Measurements from ENCODE around the gene SLC17A3. TPM values are rescaled to one million over a fixed set of nuclear protein-coding genes. Genes with fewer than 3 reads are reported as not detected.

Gene SLC17A3
- total RNA-seq, 1 donor from 2014 or later = 0.23 TPM

DNA sequence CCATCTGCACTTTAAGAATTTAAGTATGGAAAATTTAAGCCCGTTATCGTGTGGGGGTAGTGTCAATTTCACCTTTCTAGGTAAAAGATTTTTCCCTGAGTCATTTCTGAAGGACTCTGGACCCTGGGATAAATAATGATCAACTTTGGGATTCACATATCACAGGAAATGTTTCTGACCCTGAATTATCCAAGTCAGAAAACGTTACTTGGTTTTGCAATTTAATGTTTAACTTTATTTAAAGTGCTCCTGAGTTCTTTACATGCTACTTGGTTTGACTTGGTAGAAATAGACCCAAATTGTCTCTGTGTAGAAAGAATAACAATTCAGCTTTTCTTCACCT, 1.5 kb upstream of the SLC17A3 start:
- Mint-ChIP-seq H3K36me3 (ENCODE audit: low read depth, unreplicated experiment) (no peaks in the 10 kb centered on the region), H3K4me3 (ENCODE audit: unreplicated experiment) (no peak overlapping the region), H3K27ac (ENCODE audit: unreplicated experiment) (no peak overlapping the region), H3K9me3 (ENCODE audit: unreplicated experiment) (no peaks in the 10 kb centered on the region), H3K4me1 (ENCODE audit: unreplicated experiment) (no peaks in the 10 kb centered on the region), H3K27me3 (ENCODE audit: unreplicated experiment) (no peaks in the 10 kb centered on the region)
- no peak for DNase-seq (ENCODE audit: low spot score)
- TF ChIP-seq, protein P1, sequence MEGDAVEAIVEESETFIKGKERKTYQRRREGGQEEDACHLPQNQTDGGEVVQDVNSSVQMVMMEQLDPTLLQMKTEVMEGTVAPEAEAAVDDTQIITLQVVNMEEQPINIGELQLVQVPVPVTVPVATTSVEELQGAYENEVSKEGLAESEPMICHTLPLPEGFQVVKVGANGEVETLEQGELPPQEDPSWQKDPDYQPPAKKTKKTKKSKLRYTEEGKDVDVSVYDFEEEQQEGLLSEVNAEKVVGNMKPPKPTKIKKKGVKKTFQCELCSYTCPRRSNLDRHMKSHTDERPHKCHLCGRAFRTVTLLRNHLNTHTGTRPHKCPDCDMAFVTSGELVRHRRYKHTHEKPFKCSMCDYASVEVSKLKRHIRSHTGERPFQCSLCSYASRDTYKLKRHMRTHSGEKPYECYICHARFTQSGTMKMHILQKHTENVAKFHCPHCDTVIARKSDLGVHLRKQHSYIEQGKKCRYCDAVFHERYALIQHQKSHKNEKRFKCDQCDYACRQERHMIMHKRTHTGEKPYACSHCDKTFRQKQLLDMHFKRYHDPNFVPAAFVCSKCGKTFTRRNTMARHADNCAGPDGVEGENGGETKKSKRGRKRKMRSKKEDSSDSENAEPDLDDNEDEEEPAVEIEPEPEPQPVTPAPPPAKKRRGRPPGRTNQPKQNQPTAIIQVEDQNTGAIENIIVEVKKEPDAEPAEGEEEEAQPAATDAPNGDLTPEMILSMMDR (IDR thresholded peaks at IDR 0.05; ENCODE audit: unreplicated experiment) = no peak

DNA sequence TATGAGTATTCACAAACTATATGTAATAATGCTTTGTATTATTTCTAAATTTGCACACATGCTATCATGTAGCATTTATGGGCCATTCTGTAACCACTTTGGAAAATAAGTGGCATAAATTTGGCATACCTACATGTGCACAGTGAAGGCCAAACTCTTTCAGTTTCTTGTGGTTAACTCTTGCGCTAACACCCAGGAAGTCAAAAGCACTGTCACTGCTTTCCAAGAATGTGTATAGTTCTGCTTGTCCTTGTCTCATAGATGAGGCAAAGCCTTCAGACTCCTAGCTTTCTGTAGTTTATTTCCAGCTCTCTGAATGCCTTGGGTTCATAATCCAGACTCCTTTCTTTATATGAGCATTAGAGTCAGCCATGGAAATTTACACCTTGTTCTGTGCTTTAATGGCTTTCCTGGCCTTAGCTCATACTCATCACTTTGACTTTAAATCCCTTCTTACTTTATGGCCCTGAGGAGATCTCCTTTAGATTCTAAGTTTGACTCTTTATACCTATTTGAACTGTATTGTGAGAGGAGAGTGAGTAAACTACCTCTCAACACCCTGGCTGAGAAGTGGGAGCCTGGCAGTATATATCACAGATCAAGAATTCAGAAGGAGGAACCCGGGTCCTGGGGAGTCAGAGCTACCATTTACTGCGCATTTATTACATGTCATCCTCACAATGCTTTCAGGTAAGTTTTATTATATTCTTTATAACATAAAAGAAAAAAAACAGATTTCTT, 949 bp upstream of the SLC17A3 start:
- no peak for DNase-seq (ENCODE audit: low spot score)
- H3K4me3 Mint-ChIP-seq (ENCODE audit: unreplicated experiment) = no peak overlapping the region
- H3K36me3 Mint-ChIP-seq (ENCODE audit: low read depth, unreplicated experiment) = no peaks in the 10 kb centered on the region
- TF ChIP-seq, protein P1 (IDR thresholded peaks at IDR 0.05; ENCODE audit: unreplicated experiment) = no peak
- H3K4me1 Mint-ChIP-seq (ENCODE audit: unreplicated experiment) = no peaks in the 10 kb centered on the region
- no peaks in the 10 kb centered on the region for H3K9me3 Mint-ChIP-seq (ENCODE audit: unreplicated experiment)
- H3K27ac Mint-ChIP-seq (ENCODE audit: unreplicated experiment) = no peak overlapping the region
- H3K27me3 Mint-ChIP-seq (ENCODE audit: unreplicated experiment) = no peaks in the 10 kb centered on the region

DNA sequence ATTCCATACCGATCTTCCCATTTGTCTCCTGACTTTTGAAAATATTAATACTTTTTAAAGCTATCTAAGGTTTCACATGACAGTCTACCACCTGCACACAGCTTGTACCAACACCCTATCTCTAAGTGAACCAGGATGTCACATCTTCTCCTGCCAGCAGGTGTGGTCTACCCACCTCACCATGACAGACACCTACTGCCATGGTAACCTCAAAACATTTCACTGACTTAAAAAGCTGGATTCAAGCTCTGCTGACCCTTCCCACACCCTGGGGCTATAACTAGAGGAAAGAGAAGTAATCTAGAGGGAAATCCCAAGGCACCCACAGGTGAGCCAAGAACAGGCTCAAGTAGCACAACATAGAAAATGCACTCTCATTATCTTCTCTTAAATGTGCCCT, 1.2 kb downstream of the SLC17A3 start:
- Mint-ChIP-seq H3K27ac (ENCODE audit: unreplicated experiment) (no peak overlapping the region), H3K4me3 (ENCODE audit: unreplicated experiment) (no peak overlapping the region), H3K9me3 (ENCODE audit: unreplicated experiment) (no peaks in the 10 kb centered on the region), H3K36me3 (ENCODE audit: low read depth, unreplicated experiment) (no peaks in the 10 kb centered on the region), H3K27me3 (ENCODE audit: unreplicated experiment) (no peaks in the 10 kb centered on the region), H3K4me1 (ENCODE audit: unreplicated experiment) (no peaks in the 10 kb centered on the region)
- TF ChIP-seq, protein P1 (IDR thresholded peaks at IDR 0.05; ENCODE audit: unreplicated experiment) = no peak
- DNase-seq (ENCODE audit: low spot score) = no peak

DNA sequence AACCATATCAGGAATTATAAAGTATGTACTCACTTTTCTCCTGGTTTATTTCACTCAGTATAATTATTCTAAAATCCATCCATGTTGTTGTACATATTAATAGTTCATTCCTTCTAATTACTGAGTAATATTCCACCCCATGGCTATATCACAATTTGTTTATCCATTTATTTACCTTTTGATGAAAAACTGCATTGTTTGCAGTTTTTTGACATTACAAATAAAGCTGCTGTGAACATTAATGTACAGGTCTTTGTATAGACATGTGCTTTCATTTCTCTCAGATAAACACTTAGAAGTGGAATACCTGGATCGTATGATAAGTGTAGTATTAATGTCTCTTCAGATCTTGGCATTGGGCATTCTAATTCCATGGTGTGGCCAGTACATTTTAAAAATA, 4.2 kb downstream of the SLC17A3 start:
- no peak for DNase-seq (ENCODE audit: low spot score)
- Mint-ChIP-seq H3K9me3 (ENCODE audit: unreplicated experiment) (no peaks in the 10 kb centered on the region), H3K27ac (ENCODE audit: unreplicated experiment) (no peak overlapping the region), H3K4me3 (ENCODE audit: unreplicated experiment) (no peak overlapping the region), H3K4me1 (ENCODE audit: unreplicated experiment) (no peaks in the 10 kb centered on the region), H3K27me3 (ENCODE audit: unreplicated experiment) (no peaks in the 10 kb centered on the region), H3K36me3 (ENCODE audit: low read depth, unreplicated experiment) (no peaks in the 10 kb centered on the region)
- TF ChIP-seq, protein P1 (IDR thresholded peaks at IDR 0.05; ENCODE audit: unreplicated experiment) = no peak

DNA sequence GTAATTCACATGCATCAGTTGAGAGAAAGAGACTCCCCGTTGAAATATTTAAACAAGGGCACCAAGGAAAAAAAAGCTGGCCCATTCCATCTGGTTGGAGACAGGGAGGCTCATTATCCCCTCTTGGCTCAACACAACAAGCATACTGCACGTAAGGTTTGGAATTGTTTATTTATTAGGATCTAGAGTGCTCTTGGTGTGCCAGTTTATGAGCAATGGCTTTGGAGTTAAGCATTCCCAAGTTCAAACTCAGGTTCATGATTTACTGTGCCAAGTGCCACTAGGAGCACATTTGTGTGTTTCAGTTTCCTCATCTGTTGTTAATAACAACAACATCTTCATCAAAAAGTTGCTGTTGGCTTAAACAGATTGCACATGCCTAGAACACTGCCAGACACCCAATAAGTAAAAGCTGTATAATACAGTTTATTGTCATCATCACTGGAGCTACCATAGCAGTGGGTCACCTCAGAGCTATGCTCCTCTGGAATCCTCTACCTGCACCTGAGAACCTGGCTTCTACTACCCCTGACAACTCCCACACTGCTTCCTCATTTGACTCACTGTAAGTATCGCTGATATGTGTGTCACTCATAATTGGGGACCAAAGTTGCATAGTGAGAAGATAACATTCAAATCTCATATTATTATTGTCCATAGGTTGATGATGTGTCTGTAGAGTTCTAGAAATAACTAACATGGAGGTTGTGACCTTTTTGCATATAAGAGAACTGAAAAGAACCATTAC, 5.4 kb downstream of the SLC17A3 start:
- Mint-ChIP-seq H3K4me1 (ENCODE audit: unreplicated experiment) (no peaks in the 10 kb centered on the region), H3K4me3 (ENCODE audit: unreplicated experiment) (no peak overlapping the region), H3K27ac (ENCODE audit: unreplicated experiment) (no peak overlapping the region), H3K9me3 (ENCODE audit: unreplicated experiment) (no peaks in the 10 kb centered on the region), H3K27me3 (ENCODE audit: unreplicated experiment) (no peaks in the 10 kb centered on the region), H3K36me3 (ENCODE audit: low read depth, unreplicated experiment) (no peaks in the 10 kb centered on the region)
- TF ChIP-seq, protein P1 (IDR thresholded peaks at IDR 0.05; ENCODE audit: unreplicated experiment) = no peak
- no peak for DNase-seq (ENCODE audit: low spot score)
